GM19463 (cell line): Measurements from ENCODE around the gene HDAC4.
"Not testable (repeated sequence)": the region's sequence is repeated elsewhere in the genome, so short reads cannot be mapped to it uniquely, and the experiment has no call there.

ENCODE experiments used
- ATAC-seq: cut with Tn5 transposase; IDR thresholded peaks from one replicate; pipeline ENCODE4 v1.9.1; 2021; ENCODE audit warnings: mild to moderate bottlenecking, moderate library complexity; ENCODE audit not compliant: unreplicated experiment

Gene HDAC4

GRCh38 chr2:239180526-239181073, 220.2 kb downstream of the HDAC4 start:
- ATAC-seq = no peak

- no peak for ATAC-seq
Measured at GRCh38 chr2:239179851-239180371, 220.9 kb downstream of the HDAC4 start.

- no peak for ATAC-seq
Measured at GRCh38 chr2:239178954-239179353, 221.9 kb downstream of the HDAC4 start.

- no peak for ATAC-seq
Measured at GRCh38 chr2:239178484-239178883, 222.3 kb downstream of the HDAC4 start.

GRCh38 chr2:239177908-239178307, 222.9 kb downstream of the HDAC4 start:
- ATAC-seq = no peak

GRCh38 chr2:239177325-239177724, 223.5 kb downstream of the HDAC4 start:
- ATAC-seq = no peak

GRCh38 chr2:239176138-239176803, 224.5 kb downstream of the HDAC4 start:
- not testable (repeated sequence) for ATAC-seq

GRCh38 chr2:239175181-239175580, 225.6 kb downstream of the HDAC4 start:
- no peak for ATAC-seq

GRCh38 chr2:239173301-239173700, 227.5 kb downstream of the HDAC4 start:
- no peak for ATAC-seq

GRCh38 chr2:239171643-239172042, 229.2 kb downstream of the HDAC4 start:
- no peak for ATAC-seq

- ATAC-seq = no peak
Measured at GRCh38 chr2:239169311-239170048, 231.3 kb downstream of the HDAC4 start.

GRCh38 chr2:239168575-239168974, 232.2 kb downstream of the HDAC4 start:
- ATAC-seq = no peak

- ATAC-seq = no peak
Measured at GRCh38 chr2:239167766-239168444, 232.9 kb downstream of the HDAC4 start.

- ATAC-seq = no peak
Measured at GRCh38 chr2:239167011-239167673, 233.7 kb downstream of the HDAC4 start.

- ATAC-seq = no peak
Measured at GRCh38 chr2:239166201-239166834, 234.5 kb downstream of the HDAC4 start.

GRCh38 chr2:239165206-239165831, 235.5 kb downstream of the HDAC4 start:
- ATAC-seq = no peak

GRCh38 chr2:239164335-239164871, 236.4 kb downstream of the HDAC4 start:
- no peak for ATAC-seq

GRCh38 chr2:239163688-239164334, 237.0 kb downstream of the HDAC4 start:
- ATAC-seq = no peak
